GM18520 (cell line): ENCODE measurements around the gene PAXX.

Experiments used
- ATAC-seq: cut with Tn5 transposase; IDR thresholded peaks from one replicate; pipeline ENCODE4 v1.9.1; 2021; ENCODE audit not compliant: unreplicated experiment

The PAXX gene

DNA sequence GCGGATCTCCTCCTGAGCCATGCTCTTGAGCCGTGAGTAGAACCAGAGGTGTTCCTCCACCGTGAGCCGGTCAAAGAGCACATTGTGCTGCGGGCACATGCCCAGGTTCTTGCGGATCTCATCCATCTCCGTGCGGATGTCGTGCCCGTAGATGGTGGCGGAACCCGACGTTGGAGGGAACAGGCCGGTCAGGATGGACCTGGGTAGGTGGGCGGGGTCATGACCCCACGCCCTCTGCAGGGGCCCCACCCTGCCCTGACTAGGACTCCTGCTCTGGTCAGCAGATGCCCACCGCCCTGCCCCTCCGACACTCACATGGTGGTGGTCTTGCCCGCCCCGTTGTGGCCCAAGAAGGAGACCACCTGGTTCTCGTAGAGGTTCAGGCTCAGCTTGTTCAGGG is 23.8 kb downstream of the PAXX start:
- ATAC-seq: no peak

DNA sequence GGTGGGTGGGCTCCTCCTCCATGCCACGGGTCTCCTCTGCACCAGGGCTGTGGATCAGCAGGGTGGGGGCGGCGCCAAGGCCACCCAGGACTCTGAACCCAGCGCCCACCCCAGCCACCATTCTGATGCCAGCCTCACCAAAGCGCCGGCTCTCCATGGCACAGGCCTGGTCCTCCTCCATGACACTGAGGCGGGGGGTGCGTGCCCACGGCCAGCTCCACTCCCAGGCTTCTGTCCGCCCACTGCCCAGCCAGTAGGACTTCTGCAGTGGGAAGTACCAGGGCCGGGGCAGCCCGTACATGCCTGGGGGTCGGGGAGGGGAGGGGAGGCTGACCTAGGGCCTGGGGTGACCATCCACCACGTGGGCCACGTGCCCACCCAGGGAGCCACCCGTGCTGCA is 24.2 kb downstream of the PAXX start:
- no peak for ATAC-seq

DNA sequence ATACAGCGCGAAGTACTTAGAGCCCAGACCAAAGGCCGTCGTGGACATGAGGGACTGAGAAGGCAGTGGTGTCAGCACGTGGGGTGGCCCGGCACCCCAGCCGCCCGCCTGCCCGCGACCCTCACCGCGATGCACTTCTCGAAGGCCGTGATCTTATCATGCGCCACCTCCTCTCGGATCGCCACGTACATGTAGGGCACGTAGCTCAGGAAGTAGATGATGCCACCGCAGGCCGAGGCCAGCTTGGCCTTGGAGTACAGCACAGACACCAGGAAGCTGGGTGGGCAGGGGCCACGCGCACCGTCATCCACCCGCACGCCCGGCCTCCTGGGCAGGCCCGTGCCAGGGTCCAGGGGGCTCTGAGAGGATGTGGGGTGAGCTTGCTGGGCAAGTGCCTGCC is 24.8 kb downstream of the PAXX start:
- no peak for ATAC-seq

DNA sequence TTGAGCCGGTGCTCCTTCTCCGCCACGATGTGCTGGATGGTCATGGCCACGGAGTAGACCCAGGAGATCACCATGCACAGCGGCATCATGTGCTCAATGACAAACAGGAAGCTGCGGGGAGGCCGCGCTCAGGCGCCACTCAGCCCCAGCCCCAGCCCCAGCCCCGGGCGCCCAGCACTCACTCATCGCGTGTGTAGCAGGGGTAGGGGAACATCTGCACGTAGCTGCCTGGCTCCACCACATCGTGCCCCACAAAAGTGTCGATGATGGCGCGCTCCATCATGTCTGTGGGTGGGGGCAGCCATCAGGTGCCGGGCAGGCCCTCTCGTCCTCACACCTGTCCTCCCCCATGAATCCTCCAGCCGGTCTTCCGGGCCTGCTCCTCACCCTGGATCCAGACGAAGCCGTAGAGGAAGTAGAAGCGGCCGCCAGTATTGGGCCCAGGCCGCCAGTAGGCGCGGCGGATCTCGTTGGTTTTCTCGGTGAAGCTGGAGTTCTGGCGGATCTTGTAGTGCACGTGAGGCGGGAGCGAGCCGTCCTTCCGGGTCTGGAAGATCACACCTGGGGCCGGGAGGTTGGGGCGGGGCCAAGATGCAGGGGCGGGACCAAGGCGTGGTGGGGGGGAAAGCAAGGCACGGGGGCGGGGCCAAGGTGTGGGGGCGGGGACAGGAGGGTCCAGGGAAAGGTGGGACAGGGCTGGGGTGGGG is 25.7 kb downstream of the PAXX start:
- no peak for ATAC-seq

DNA sequence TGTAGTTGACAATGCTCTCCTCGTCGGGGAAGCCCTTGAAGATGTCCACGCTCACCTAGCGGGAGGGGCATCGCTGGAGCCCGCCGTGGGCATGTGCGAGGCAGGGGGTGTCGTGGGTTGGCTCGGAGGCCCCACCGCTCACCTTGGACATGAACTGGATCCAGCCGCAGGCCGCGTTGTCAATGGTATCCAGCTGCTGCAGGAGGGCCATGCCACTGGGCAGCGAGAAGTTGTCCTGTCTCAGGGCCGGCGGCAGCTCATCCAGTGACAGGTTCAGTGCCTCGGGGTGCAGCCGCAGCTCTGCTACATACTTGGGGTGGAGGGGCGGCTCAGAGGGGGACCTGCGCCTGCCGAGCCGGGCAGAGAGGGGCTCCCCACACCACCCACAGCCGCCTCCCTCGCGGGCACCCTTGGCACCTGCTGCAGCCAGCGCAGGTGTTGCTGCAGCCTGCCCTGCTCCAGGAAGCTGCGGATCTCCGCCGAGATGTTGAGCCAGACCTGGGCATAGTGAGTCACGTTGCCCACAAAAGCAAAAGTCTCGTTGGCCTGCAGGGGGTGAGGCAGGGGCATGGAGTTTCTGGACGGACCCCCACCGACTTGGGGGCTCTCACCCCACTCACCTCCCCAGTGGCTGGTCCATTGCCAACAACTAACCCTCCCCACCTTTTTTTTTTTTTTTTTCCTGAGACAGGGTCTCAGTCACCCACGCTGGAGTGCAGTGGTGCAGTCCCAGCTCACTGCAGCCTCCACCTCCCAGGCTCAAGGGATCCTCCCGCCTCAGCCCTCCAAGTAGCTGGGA is 26.7 kb downstream of the PAXX start:
- no peak for ATAC-seq

DNA sequence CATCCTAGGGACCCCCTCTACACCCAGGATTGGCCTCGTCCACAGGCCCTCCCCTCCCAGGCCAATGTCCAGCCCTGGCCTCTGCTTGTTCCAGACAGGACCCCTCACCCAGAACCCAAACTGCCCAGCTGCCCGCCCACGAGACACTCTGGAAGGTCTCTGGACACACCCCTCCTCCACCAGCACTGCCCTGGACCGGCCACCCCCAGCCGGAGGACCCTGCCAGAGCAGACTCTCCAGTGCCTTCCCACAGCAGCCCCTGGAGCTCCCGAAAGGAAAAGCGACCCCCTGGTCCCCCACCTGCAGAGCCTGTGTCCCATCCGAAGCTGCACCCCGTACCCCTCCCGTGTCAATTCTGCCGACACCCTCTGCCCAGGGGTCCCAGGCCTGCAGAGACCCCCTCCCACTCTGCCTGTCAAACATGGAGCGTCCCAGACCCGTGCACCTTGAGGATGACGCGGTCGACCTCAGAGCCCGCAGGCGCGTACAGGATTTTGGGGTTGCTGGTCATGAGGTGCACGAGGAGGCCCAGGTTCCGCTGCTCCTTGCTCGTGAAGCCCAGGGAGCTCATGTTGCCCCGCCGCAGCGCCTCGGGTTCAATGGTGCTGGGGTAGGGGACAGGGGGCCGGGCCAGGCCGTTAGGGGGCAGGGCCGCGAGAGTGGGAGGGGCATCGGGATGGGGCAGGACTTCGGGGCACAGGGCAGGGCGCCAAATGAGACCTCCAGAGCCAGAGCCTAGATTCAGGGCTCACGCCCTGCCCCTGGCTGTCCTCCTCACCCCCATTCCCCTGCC is 27.9 kb downstream of the PAXX start:
- no peak for ATAC-seq

DNA sequence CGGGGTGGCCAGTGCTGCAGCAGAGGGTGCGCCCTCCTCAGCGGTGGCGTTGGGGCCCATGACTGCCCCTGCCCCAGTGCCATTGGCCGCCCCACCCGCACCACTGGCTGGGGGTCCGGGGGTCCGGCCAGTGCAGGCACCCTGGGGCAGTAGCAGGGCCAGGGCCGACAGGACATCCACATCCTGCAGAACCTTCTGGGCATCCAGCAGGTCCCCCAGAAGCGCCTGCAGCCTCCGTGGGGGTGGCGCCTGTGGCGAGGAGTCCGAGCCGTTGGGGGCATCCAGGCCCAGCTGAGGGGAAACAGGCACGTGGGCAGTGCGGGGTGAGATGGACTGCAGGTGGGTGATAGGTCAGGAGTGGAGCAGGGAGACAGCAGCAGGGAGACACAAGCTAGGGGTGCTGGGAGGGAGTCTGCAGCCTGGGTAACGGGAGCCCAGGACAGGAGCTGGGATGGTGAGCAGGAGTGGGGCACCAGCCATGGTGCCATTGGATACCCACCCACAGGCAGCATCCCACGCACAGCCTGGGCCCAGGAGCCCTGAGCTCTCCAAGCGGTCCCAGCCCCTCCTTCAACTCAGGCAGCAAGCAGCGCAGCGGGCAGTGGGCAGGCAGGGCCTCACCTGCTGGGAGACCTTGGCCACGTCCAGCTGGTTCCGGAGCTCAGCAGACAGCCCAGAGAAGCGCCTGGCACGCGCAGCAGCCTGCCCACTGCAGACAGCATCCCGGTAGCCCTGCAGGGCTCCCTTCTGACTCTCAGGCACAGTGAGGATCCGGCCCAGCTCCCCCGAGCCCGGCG is 28.7 kb downstream of the PAXX start:
- no peak for ATAC-seq

DNA sequence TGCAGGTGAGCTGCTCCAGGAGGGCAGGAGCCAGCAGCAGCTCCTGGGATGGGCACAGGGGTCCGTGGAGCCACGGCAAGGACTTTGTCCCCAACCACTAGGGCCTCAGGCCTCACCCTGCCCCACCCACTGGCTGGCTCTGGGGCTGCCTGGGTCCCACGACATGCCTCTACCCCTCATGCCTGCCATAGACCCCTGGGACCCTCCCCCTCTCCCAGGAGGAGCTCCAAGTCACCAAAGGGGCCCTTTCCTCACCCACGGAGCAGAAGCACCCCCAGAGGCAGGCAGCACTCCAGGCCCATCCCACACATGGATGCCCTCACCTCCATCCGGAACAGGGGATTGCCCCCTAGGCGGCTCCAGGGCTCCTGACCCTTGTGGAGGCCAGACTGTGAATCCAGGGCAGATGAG is 29.4 kb downstream of the PAXX start:
- no peak for ATAC-seq

DNA sequence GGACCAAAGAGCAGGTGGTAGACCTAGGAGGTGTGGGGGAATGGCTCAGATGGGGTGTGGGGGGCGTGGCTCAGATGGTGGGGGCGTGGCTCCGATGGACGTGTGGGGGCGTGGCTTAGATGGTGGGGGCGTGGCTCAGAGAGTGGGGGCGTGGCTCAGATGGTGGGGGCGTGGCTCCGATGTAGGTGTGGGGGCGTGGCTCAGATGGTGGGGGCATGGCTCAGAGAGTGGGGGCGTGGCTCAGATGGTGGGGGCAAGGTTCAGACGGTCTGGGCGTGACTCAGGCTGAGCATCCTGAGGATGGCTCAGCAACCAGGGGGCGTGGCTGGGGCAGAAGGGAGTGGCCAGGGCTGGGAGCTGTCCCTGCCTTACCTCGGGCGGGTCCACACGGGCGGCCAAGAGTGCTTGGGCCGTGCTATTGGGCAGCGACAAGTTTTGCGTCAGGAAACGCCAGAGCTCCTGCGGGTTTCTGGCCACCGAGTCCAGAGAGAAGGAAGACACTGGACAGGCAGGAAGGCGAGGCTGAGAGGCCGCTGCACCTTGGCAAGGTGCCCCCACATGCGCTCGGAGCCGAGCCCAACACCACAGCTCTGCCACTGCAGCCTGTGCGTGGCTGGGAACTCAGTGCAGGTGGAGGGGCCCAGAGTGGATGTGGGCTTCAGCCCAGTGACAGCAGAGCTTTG is 29.9 kb downstream of the PAXX start:
- no peak for ATAC-seq

DNA sequence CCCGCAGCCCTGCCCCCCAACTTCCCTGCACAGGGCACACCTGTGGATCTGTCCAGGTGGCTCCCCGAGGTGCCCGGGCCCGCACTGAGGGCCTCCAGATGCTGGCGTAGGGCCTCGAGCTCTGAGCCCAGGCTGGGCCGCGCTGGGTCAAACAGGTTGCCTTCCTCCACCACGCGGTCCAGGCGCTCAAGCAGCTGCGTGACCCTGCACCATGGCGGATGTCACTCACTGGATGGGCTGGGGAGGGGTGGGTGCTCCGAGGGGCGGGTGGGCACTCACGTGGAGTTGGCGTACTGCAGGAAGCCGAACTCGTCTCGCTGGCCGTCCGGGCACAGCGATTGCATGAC is 30.4 kb downstream of the PAXX start:
- no peak for ATAC-seq

DNA sequence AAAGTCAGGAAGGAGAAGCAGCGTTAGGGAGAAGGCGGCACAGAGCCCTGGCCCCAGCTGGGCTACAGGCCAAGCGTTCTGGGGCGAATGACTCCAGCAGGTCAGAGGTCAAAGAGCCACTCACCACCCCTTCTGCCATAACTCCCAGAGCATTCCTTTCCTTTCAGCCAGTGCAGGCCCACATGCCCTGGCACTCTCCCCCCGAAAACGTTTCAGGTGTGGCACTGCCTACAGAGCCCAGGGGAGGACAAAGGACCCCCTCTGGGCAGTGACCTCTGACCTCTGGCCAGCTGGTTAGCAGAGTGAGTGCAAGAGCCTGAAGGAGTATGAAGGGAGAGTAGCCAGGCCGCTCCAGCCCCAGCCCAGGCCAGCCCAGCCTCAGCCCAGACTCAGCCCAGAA is 30.9 kb downstream of the PAXX start:
- ATAC-seq: no peak

DNA sequence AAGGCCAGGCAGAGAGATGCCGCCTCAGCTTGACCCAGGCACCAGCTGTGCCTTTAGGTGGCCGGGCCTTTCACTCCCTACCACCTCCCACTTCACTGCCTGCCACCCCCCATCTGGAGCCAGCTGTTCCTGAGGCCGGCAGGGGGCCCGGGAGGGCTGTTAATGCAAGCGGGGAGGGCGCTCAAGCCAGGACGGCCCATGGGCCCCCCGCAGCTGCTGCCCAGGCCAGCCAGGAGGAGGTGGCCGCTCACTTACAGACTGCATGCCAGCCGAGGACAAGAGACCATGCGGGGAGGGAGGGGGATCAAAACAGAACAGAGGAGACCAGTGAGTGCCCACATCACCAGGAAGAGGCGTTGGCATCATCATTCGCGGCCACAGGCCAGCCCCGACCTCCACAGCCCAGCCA is 31.4 kb downstream of the PAXX start:
- no peak for ATAC-seq

DNA sequence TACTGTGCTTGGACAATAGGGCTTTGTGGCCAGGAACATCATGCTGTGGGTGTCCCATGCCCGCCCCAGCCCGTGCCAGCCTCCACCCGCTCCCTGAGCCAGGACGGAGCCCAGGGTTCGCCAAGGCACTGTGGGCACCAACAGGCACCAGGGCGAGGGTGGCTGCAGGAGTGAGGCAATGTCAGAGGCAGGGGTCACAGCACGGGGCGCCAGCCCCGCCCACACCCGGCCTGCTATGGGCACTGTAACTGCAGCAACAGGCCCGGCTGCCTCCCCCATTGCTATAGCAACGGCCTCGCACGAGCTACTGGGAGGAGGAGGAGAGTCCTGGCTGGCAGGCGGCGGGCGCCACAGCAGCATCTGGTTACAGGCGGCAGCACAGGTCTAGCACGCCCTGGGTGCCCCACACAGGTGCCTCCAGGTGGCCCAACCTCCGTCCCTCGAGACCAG is 33.3 kb downstream of the PAXX start:
- no peak for ATAC-seq

DNA sequence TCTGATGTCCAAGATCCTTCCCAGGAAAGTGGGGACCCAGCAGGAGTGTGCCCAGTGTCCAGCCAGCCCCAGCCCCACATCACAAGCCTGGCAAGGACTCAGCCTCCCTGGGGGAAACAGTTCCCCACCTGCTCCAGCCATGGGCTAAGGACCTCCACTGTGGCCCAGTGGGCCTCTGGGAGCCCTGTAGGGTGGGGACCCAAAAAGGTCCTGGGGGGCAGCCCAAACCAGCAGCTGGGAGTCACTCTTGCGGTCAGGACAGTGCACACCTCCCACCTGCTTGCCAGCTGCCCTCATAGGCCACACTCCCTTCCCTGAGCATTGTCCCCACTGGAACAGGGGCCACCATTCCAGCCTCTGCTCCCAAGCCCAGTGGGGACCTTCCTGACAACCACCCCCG is 34.2 kb downstream of the PAXX start:
- no peak for ATAC-seq

DNA sequence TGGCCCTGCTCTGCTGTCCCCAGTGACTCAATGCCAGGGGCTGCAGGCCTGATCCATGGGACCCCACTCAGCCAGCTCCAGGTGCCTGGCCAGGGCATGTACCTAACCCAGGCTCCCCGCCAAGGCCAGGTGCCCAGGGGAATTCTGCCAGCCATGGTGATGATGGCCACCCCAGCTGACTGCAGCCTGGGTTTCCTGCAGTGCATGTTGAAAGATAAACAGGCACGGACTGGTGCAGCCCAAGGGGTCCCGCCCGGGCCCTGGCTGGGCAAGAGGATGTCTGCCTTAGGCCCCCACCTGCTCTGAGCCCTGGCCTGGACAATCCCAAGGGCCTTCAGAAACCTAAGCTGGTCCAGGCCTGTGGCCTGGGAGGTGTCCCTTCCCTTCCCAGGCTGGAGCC is 34.6 kb downstream of the PAXX start:
- no peak for ATAC-seq

DNA sequence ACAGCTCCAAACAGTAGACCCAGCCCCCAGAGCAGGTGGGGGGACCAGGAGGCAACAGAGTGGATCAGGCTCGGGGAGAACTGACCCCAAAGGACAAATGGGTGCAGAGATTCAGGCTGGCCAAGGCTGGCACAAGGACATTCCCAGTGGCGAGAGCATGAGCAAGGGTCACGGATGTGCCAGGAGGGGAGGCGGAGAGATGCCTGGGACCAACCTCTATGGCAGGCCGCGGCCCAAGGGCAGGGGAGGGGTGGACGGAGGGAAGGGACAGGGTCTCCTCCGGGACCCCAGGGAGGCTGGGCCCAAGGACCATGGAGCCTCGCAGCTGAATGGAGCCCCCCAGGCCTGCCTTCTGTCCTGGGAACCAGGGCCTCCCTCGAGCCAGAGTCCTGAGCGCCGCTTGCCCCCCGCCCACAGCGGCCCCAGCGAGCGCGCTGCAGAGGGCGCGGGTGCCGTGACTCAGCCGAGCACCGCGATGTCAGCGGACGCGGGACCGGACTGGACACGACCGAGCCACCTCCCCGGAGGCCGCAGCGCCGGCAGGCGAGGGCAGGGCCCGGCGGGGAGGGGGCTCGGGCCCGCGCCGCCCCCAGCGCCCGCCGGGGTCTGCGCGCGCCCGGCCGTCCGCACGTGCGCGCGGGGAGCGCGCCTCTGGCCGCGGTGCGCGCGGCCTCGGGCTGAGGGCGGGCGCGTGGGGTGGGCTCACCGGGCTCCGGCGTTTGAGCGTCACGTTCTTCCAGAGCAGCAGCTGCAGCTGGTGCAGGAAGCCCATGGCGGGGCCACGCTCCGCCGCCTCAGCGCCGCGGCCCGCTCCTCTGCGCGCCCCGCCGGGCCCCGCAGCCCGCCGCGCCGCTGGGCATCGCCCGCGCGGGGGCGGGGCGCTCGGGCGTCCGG is 35.4 kb downstream of the PAXX start, which contains the start of gene ABCA2:
Gene ABCA2 (minus strand): TSS at position 869 of the 894 bp plus-strand sequence. CDS start 97 bp downstream, at position 772.
- ATAC-seq: no peak

DNA sequence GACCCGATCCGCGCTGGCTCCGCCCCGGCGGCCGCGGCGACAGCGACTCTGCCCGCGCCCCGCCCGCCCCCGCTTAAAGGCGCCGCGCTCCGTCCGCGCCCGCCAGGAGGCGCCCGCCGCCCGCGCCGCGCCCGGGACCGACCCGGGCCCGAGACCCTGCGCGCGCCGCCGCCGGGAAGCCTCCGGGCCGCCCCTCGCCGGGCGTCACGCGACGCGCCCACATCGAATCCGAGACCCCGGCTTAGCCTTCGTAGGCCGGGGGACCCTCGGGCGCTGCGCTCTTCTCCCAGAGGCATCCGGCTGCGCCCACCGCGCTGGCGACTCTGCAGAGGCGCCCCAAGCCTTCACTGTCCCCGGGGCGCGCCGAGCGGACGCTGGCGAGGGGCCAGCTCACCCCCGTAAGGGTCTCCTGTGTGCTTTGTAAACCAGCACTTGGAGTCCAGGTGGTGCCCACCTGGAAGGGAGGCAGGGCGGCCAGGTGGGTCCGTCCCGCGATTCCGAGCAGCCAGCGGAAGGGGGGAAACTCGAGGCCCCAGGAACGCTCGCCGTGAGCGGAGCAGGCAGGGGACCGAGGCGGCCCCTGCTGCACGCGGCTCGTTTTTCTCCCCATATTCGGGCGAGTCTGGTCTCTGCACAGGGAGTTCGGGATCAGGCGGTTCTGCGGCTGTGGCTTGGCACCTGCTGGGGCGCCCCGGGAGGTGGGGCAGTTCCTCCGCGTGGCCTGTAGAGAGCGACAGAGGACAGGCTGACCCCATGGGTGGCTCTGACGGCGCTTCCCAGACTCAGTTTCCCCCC is 36.2 kb downstream of the PAXX start:
- peak; percentile 35 for ATAC-seq
